H1 (cell line): ENCODE data around the gene ARID1B. TPM values are rescaled to one million over a fixed set of nuclear protein-coding genes. Genes with fewer than 3 reads are reported as not detected.

Experiments
- EP300 ChIP-seq, 2 experiments: IDR thresholded peaks; 1 replicate in 1 of 2; 2 replicates in 1 of 2; pipeline ENCODE4 v1.6.1; 2011 to 2012; ENCODE audit warnings: low read depth in 2 of 2, low read length in 2 of 2, mild to moderate bottlenecking in 2 of 2, borderline replicate concordance in 1 of 2, inconsistent platforms in 1 of 2, moderate library complexity in 1 of 2
- KDM5A ChIP-seq: fragments of 200-600 bp; IDR thresholded peaks from 2 replicates; pipeline ENCODE4 v1.7.1; 2012; ENCODE audit warnings: mild to moderate bottlenecking, low read length, inconsistent platforms, mixed read lengths
- YY1 ChIP-seq: IDR thresholded peaks from 2 replicates; pipeline ENCODE4 v1.6.1; 2011; ENCODE audit warnings: low read depth, mild to moderate bottlenecking, low read length
- polyA plus RNA-seq, 7 experiments: library from polyadenylated mRNA; depleted of rRNA in 3 of 7; stranded (reverse) in 5 of 7; unstranded in 2 of 7; fragments of >200 nt in 5 of 7; fragments of 200-250 nt in 2 of 7; gene quantifications; 1 replicate in 5 of 7; 2 replicates in 1 of 7; 4 replicates in 1 of 7; pipeline versions ENCODE4 v1.2.1 to v1.2.3, GENCODE V29; 2011 to 2013; ENCODE audit warnings: missing spikeins in 2 of 7, mixed read lengths in 2 of 7
- total RNA-seq: library from RNA; stranded (reverse); fragmentation: NEBNext Ultra II Directional; extraction: Animal tissue kit (Norgen Biotek cat#: 25700); gene quantifications from 2 replicates; pipeline ENCODE4 v1.2.1, GENCODE V29; 2021
- TF ChIP-seq, protein P1 (sequence below): fragments of 300-600 bp; sonication (generic); IDR thresholded peaks from 2 replicates; pipeline ENCODE4 v1.7.1; 2012; ENCODE audit warnings: low read length, moderate library complexity, mild to moderate bottlenecking, inconsistent platforms; ENCODE audit not compliant: insufficient replicate concordance

Gene ARID1B
- total and polyA plus RNA-seq, 2 of the 8 experiments (the other 6 are each of a cell fraction or from before 2014, with no cell fraction given) = 24.3 to 70.3 TPM

DNA sequence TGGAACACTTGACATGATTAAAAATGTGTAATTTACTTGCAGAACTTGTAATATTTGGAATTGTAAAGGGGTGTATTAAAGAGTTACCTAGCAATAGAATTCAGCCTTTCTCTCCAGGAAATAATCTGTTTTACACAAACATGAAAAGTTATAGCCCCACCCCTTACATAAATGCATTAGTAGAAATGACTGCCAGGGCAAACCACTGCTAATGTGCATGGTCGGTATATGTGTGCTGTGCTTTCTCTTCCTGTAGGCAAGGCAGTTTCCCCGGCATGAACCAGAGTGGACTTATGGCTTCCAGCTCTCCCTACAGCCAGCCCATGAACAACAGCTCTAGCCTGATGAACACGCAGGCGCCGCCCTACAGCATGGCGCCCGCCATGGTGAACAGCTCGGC lies 389.6 kb downstream of the ARID1B start (continued):
- TF ChIP-seq, protein P1, sequence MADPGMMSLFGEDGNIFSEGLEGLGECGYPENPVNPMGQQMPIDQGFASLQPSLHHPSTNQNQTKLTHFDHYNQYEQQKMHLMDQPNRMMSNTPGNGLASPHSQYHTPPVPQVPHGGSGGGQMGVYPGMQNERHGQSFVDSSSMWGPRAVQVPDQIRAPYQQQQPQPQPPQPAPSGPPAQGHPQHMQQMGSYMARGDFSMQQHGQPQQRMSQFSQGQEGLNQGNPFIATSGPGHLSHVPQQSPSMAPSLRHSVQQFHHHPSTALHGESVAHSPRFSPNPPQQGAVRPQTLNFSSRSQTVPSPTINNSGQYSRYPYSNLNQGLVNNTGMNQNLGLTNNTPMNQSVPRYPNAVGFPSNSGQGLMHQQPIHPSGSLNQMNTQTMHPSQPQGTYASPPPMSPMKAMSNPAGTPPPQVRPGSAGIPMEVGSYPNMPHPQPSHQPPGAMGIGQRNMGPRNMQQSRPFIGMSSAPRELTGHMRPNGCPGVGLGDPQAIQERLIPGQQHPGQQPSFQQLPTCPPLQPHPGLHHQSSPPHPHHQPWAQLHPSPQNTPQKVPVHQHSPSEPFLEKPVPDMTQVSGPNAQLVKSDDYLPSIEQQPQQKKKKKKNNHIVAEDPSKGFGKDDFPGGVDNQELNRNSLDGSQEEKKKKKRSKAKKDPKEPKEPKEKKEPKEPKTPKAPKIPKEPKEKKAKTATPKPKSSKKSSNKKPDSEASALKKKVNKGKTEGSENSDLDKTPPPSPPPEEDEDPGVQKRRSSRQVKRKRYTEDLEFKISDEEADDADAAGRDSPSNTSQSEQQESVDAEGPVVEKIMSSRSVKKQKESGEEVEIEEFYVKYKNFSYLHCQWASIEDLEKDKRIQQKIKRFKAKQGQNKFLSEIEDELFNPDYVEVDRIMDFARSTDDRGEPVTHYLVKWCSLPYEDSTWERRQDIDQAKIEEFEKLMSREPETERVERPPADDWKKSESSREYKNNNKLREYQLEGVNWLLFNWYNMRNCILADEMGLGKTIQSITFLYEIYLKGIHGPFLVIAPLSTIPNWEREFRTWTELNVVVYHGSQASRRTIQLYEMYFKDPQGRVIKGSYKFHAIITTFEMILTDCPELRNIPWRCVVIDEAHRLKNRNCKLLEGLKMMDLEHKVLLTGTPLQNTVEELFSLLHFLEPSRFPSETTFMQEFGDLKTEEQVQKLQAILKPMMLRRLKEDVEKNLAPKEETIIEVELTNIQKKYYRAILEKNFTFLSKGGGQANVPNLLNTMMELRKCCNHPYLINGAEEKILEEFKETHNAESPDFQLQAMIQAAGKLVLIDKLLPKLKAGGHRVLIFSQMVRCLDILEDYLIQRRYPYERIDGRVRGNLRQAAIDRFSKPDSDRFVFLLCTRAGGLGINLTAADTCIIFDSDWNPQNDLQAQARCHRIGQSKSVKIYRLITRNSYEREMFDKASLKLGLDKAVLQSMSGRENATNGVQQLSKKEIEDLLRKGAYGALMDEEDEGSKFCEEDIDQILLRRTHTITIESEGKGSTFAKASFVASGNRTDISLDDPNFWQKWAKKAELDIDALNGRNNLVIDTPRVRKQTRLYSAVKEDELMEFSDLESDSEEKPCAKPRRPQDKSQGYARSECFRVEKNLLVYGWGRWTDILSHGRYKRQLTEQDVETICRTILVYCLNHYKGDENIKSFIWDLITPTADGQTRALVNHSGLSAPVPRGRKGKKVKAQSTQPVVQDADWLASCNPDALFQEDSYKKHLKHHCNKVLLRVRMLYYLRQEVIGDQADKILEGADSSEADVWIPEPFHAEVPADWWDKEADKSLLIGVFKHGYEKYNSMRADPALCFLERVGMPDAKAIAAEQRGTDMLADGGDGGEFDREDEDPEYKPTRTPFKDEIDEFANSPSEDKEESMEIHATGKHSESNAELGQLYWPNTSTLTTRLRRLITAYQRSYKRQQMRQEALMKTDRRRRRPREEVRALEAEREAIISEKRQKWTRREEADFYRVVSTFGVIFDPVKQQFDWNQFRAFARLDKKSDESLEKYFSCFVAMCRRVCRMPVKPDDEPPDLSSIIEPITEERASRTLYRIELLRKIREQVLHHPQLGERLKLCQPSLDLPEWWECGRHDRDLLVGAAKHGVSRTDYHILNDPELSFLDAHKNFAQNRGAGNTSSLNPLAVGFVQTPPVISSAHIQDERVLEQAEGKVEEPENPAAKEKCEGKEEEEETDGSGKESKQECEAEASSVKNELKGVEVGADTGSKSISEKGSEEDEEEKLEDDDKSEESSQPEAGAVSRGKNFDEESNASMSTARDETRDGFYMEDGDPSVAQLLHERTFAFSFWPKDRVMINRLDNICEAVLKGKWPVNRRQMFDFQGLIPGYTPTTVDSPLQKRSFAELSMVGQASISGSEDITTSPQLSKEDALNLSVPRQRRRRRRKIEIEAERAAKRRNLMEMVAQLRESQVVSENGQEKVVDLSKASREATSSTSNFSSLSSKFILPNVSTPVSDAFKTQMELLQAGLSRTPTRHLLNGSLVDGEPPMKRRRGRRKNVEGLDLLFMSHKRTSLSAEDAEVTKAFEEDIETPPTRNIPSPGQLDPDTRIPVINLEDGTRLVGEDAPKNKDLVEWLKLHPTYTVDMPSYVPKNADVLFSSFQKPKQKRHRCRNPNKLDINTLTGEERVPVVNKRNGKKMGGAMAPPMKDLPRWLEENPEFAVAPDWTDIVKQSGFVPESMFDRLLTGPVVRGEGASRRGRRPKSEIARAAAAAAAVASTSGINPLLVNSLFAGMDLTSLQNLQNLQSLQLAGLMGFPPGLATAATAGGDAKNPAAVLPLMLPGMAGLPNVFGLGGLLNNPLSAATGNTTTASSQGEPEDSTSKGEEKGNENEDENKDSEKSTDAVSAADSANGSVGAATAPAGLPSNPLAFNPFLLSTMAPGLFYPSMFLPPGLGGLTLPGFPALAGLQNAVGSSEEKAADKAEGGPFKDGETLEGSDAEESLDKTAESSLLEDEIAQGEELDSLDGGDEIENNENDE = no peak
- TF ChIP-seq YY1 = no peak
- no peak for TF ChIP-seq KDM5A
- TF ChIP-seq EP300 (IDR thresholded peaks at IDR 0.05; ENCODE audit: borderline replicate concordance in 1 of 2, low read depth in 2 of 2, low read length in 2 of 2) = no peak
- TF ChIP-seq, all 59 proteins: peak for 0
